Stomach smooth muscle (tissue), 2 donors: ENCODE data around the gene MRPL42.
"Not testable (repeated sequence)": the region's sequence is repeated elsewhere in the genome, so short reads cannot be mapped to it uniquely, and the experiment has no call there.

Experiments
- H3K27ac ChIP-seq: one replicate; pipeline ENCODE4 v1.7.0; 2013; ENCODE audit warnings: mild to moderate bottlenecking, low read length, inconsistent platforms
- H3K27me3 ChIP-seq, 2 donors: one replicate each; pipeline ENCODE4 v1.7.0; 2013; ENCODE audit warnings: low read length in 2 of 2; ENCODE audit not compliant: insufficient read depth in 2 of 2, control insufficient read depth in 1 of 2
- H3K36me3 ChIP-seq, 2 donors: one replicate each; pipeline ENCODE4 v1.7.0; 2013; ENCODE audit warnings: low read length in 2 of 2; ENCODE audit not compliant: control insufficient read depth in 2 of 2, insufficient read depth in 2 of 2
- H3K4me1 ChIP-seq: one replicate; pipeline ENCODE4 v1.7.0; 2013; ENCODE audit warnings: low read length; ENCODE audit not compliant: control insufficient read depth, insufficient read depth
- H3K4me3 ChIP-seq, 2 donors: one replicate each; pipeline ENCODE4 v1.7.0; 2013; ENCODE audit warnings: low read length in 2 of 2
- H3K9ac ChIP-seq, 2 donors: one replicate each; pipeline ENCODE4 v1.7.0; 2013; ENCODE audit warnings: low read length in 2 of 2, mild to moderate bottlenecking in 1 of 2
- H3K9me3 ChIP-seq, 2 donors: one replicate each; pipeline ENCODE4 v1.7.0; 2013; ENCODE audit warnings: low read length in 2 of 2; ENCODE audit not compliant: control insufficient read depth in 2 of 2
- donor health status: healthy.
- donor health status: Pancreatic carcinoma.

Gene MRPL42

DNA sequence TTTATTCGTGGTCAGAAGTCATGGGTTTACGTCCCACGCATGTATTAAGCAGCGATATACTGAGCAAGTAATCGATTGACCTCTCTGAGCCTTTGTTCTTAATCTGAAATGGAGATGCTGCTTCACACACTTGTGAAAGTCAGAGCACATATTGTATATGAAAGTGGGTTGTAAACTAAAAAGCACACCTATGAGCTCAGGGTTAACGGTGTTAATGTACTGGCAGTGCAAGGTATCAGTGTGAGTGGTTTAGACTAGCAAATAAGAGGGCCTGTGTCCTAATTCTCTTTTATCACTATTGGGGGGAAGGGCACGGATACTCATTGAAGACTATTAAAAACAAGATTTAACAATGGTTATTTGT lies 676 bp downstream of the MRPL42 start:
- H3K4me3 ChIP-seq = peak overlapping the region; percentile 99 to 100
- peak overlapping the region; percentile 82 to 90 for H3K9ac ChIP-seq
- no peaks in the 10 kb centered on the region for H3K27me3 ChIP-seq
- no peaks in the 10 kb centered on the region for H3K9me3 ChIP-seq
- peak overlapping the region; percentile 63 for H3K27ac ChIP-seq
- H3K4me1 ChIP-seq = no peaks in the 10 kb centered on the region
- H3K36me3 ChIP-seq = peaks cover 0 to 3% of the 10 kb centered on the region in 2 donors

DNA sequence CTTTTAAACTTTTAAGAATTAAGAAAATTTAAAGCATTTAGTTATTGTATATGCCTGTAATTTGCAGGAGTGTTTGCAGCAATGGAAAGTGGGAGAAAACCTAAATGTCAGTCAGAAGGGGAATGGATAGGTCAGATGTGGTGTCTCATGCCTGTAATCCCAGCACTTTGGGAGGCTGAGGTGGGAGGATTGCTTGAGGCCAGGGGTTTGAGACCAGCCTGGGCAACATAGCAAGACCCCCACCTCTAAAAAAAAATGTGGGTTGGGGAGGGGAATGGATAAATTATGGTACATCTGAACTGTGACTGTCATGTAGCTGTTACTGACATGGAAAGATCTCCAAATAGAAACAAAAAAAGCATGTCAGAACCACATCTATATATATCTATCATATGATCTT lies 2.1 kb downstream of the MRPL42 start:
- Histone ChIP-seq H3K4me1 (no peaks in the 10 kb centered on the region), H3K9me3 (no peaks in the 10 kb centered on the region), H3K4me3 (no peak overlapping the region), H3K9ac (no peak overlapping the region), H3K36me3 (peaks cover 3 to 7% of the 10 kb centered on the region in 2 donors), H3K27me3 (no peaks in the 10 kb centered on the region), H3K27ac (no peak overlapping the region)

DNA sequence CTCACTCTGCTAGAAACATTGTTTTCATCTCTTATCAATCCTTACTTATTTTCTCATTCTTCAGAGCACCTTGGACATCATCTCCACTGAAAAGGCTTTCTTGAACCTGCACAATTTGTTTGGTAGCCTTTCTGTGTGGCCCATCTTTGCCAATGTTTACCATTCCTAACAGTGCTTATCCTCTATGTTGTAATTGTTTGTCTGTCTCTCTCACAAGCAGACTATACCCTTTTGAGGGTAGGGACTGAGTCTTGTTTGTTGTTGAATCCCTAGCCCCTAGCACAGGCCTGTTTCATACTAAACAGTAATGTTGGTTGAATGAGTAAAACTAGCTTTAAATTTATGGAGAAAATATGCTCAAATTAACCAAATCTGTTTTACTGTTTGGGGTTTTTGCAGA lies 9.2 kb downstream of the MRPL42 start:
- H3K27me3 ChIP-seq = no peaks in the 10 kb centered on the region
- H3K4me3 ChIP-seq = no peak overlapping the region
- no peak overlapping the region for H3K27ac ChIP-seq
- peaks cover 16 to 20% of the 10 kb centered on the region in 2 donors for H3K36me3 ChIP-seq
- no peaks in the 10 kb centered on the region for H3K9me3 ChIP-seq
- no peak overlapping the region for H3K9ac ChIP-seq
- H3K4me1 ChIP-seq = no peaks in the 10 kb centered on the region

DNA sequence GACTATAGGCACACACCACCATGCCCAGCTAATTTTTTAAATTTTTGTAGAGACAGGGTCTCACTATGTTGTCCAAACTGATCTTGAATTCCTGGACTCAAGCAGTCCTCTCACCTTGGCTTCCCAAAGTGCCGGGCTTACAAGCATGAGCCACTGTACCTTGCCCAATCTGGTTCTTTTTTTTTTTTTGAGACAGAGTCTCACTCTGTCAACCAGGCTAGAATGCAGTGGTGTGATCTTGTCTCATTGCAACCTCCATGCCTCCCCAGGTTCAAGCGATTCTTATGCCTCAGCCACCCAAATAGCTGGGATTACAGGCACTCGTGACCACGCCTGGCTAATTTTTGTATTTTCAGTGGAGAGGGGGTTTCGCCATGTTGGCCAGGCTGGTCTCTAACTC lies 15.4 kb downstream of the MRPL42 start:
- Histone ChIP-seq H3K4me1 (no peaks in the 10 kb centered on the region), H3K27me3 (no peaks in the 10 kb centered on the region), H3K9ac (no peak overlapping the region), H3K9me3 (no peaks in the 10 kb centered on the region), H3K27ac (no peak overlapping the region), H3K36me3 (peaks cover 36% of the 10 kb centered on the region in 2 donors), H3K4me3 (no peak overlapping the region)

DNA sequence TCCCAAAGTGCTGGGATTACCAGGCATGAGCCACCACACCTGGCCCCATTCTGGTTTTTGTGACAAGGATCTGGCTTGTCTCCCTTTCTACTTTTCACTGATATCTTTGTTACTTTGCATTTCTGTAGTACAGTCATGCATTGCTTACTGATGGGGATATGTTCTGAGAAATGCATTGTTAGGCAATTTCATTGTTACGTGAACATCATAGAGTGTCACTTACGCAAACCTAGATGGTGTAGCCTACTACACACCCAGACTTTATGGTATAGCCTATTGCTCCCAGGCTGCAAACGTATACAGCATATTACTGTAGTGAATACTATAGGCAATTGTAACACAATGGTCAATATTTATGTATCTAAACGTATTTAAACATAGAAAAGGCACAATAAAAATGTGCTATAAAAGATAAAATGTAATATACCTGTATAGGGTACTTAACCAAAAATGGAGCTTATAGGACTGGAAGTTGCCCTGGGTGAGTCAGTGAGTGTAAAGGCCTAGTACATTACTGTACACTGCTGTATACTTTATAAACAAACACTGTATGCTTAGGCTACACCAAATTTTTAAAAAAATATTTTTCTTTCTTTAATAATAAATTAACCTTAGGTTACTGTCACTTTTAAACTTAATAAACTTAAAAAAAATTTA lies 16.0 kb downstream of the MRPL42 start:
- Histone ChIP-seq H3K27ac (no peak overlapping the region), H3K4me3 (no peak overlapping the region), H3K36me3 (peaks cover 31 to 35% of the 10 kb centered on the region in 2 donors), H3K9ac (no peak overlapping the region), H3K9me3 (no peaks in the 10 kb centered on the region), H3K27me3 (no peaks in the 10 kb centered on the region), H3K4me1 (no peaks in the 10 kb centered on the region)

DNA sequence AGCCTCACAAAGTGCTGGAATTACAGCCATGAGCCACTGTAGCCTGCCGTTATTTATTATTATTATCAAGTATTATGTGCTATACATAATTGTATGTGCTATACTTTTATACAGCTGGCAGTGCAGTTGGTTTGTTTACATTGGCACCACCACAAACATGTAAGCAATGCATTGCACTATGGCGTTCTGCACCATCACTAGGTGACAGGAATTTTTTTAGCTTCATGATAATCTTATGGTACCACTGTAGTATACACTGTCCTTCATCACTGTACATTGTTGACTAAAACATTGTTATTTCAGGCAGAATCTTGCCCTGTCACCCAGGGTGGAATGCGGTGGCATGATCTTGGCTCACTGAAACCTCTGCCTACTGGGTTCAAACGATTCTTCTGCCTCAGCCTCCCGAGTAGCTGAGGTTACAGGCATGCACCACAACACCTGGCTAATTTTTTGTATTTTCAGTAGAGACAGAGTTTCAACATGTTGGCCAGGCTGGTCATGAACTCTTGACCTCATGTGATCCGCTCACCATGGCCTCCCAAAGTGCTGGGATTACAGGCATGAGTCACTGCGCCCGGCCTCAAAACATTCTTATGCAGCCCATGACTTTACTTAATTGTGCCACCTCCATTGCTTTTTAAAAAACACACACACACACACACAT lies 17.1 kb downstream of the MRPL42 start:
- no peak overlapping the region for H3K9ac ChIP-seq
- no peaks in the 10 kb centered on the region for H3K9me3 ChIP-seq
- H3K27ac ChIP-seq = no peak overlapping the region
- H3K36me3 ChIP-seq = peaks cover 28 to 37% of the 10 kb centered on the region in 2 donors
- no peaks in the 10 kb centered on the region for H3K4me1 ChIP-seq
- no peaks in the 10 kb centered on the region for H3K27me3 ChIP-seq
- no peak overlapping the region for H3K4me3 ChIP-seq

DNA sequence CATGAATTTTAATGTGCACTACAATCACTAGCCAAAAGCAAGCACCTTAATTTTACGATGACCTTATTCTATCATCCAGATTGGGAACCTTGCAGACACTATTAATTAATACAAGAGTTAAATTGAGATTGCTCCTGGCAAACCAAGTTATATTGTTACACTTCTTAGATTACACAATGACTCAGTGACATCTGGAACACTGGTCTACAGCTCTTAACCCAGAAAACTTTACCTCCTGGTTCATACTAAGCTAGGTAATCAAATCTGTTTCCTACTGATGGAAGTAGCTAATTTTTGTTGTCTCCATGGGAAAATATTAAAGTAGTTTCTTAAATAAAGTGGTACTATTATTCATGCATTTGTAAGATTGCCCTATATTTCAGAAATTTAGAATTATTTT lies 25.5 kb downstream of the MRPL42 start:
- H3K36me3 ChIP-seq, H3K27me3 ChIP-seq, H3K4me3 ChIP-seq, H3K27ac ChIP-seq, H3K9ac ChIP-seq, H3K4me1 ChIP-seq, H3K9me3 ChIP-seq: not testable (repeated sequence)

DNA sequence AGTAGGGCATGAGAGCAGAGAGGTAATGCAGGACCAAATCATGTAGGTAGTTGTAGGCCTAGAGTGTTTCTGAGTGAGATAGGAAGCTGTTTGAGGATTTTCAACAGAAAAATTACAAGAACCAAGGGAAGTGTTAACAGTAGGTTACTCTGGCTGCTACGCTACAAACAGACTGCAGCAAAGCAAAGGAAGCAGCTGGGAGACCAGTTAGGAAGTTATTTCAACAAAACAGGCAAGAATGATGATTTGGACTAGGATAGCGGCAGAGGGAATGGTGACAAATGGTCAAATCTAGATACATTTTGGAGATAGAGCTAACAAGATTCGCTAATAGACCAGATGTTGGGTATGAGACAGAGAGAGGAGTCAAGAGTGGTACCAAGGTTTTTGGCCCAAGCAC lies 26.8 kb downstream of the MRPL42 start:
- H3K4me3 ChIP-seq = no peak overlapping the region
- H3K36me3 ChIP-seq = peaks cover 6 to 8% of the 10 kb centered on the region in 2 donors
- H3K9ac ChIP-seq = no peak overlapping the region
- H3K4me1 ChIP-seq = no peaks in the 10 kb centered on the region
- no peaks in the 10 kb centered on the region for H3K9me3 ChIP-seq
- H3K27ac ChIP-seq = no peak overlapping the region
- H3K27me3 ChIP-seq = no peaks in the 10 kb centered on the region

DNA sequence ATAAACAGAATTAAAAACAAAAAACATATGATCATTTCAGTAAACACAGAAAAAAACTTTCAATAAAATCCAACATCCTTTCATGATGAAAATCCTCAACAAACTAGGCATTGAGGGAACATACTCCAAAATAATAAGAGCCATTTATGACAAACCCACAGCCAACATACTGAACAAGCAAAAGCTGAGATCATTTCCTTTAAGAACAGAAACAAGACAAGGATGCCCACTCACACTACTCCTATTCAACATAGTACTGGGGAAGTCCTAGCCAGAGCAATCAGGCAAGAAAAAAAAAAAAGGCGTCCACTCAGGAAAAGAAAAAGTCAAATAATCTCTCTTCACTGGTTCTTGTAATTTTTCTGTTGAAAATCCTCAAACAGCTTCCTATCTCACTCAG lies 30.1 kb downstream of the MRPL42 start:
- no peaks in the 10 kb centered on the region for H3K27me3 ChIP-seq
- H3K4me1 ChIP-seq = no peaks in the 10 kb centered on the region
- H3K36me3 ChIP-seq = peaks cover 2 to 8% of the 10 kb centered on the region in 2 donors
- no peak overlapping the region for H3K9ac ChIP-seq
- no peak overlapping the region for H3K27ac ChIP-seq
- H3K9me3 ChIP-seq = no peaks in the 10 kb centered on the region
- H3K4me3 ChIP-seq = no peak overlapping the region

DNA sequence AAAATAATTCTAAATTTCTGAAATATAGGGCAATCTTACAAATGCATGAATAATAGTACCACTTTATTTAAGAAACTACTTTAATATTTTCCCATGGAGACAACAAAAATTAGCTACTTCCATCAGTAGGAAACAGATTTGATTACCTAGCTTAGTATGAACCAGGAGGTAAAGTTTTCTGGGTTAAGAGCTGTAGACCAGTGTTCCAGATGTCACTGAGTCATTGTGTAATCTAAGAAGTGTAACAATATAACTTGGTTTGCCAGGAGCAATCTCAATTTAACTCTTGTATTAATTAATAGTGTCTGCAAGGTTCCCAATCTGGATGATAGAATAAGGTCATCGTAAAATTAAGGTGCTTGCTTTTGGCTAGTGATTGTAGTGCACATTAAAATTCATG lies 31.5 kb downstream of the MRPL42 start:
- H3K9me3 ChIP-seq, H3K9ac ChIP-seq, H3K27me3 ChIP-seq, H3K27ac ChIP-seq, H3K4me3 ChIP-seq, H3K36me3 ChIP-seq, H3K4me1 ChIP-seq: not testable (repeated sequence)

DNA sequence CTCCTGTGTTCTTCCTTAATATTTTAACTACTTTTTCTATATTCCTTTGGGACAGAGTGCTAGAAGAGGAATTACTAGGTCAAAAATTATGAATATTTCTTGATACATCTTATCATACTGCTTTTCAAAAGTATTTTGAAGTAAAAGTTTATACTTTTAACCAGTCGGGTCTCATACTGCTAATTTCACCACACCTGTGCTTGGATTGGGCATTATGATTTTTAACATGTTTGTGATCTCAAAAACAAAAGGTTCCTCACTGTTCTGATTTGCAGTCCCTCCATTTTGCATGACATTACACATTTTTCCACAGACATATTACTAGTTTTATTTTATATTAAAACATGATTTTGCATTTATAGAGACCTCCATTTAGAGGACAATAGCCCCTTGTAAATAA lies 32.9 kb downstream of the MRPL42 start:
- Histone ChIP-seq H3K4me1 (no peaks in the 10 kb centered on the region), H3K27ac (no peak overlapping the region), H3K9ac (no peak overlapping the region), H3K4me3 (no peak overlapping the region), H3K27me3 (no peaks in the 10 kb centered on the region), H3K9me3 (no peaks in the 10 kb centered on the region), H3K36me3 (peaks cover 0 to 2% of the 10 kb centered on the region in 2 donors)
